ENCODE results near the gene DNM3. TPM values are rescaled to one million over a fixed set of nuclear protein-coding genes. Genes with fewer than 3 reads are reported as not detected.

The DNM3 gene
- total RNA-seq, 2 experiments from 2014 or later: 1.6 to 1.8 TPM

- Histone ChIP-seq H3K4me1 (ENCODE audit: insufficient read depth, low read length) (no peaks in the 10 kb centered on the region), H3K4me3 (ENCODE audit: low read length) (no peak overlapping the region), H3K27ac (ENCODE audit: low read depth in 1 of 2, low read length in 2 of 2) (no peak overlapping the region), H3K36me3 (ENCODE audit: insufficient read depth, low read length) (no peaks in the 10 kb centered on the region), H3K9me3 (ENCODE audit: control insufficient read depth in 1 of 2, insufficient read depth in 1 of 2, low read length in 2 of 2) (peaks cover 5 to 16% of the 10 kb centered on the region in 2 experiments), H3K27me3 (ENCODE audit: control insufficient read depth in 1 of 2, insufficient read depth in 2 of 2, low read length in 2 of 2) (no peaks in the 10 kb centered on the region)
- DNase-seq: no peak
- CTCF ChIA-PET: no interaction called here
- no peak overlapping the region for H3K27ac Mint-ChIP-seq
- no peak for ATAC-seq (ENCODE audit: poor library complexity)
- TF ChIP-seq CTCF (IDR thresholded peaks at IDR 0.05): no peak
- peaks cover 11% of the 10 kb centered on the region for H3K9me3 Mint-ChIP-seq
- peaks cover 33% of the 10 kb centered on the region for H3K36me3 Mint-ChIP-seq (ENCODE audit: low read depth)
- no peak overlapping the region for H3K4me3 Mint-ChIP-seq
- POLR2A ChIA-PET: no interaction called here
- H3K4me1 Mint-ChIP-seq (ENCODE audit: low read depth): peaks cover 8% of the 10 kb centered on the region
- intact Hi-C loops (cut with DNase I, micrococcal nuclease): no loop called here
- no peaks in the 10 kb centered on the region for H3K27me3 Mint-ChIP-seq
Measured at GRCh38 chr1:172201572-172201971, 360.3 kb downstream of the DNM3 start.

GRCh38 chr1:172203135-172203823 is 362.0 kb downstream of the DNM3 start:
- peaks cover 8% of the 10 kb centered on the region for H3K4me1 Mint-ChIP-seq (ENCODE audit: low read depth)
- TF ChIP-seq CTCF (IDR thresholded peaks at IDR 0.05): no peak
- POLR2A ChIA-PET: no interaction called here
- intact Hi-C loops (cut with DNase I, micrococcal nuclease): no loop called here
- Histone ChIP-seq H3K4me1 (ENCODE audit: insufficient read depth, low read length) (no peaks in the 10 kb centered on the region), H3K27ac (ENCODE audit: low read depth in 1 of 2, low read length in 2 of 2) (no peak overlapping the region), H3K36me3 (ENCODE audit: insufficient read depth, low read length) (no peaks in the 10 kb centered on the region), H3K9me3 (ENCODE audit: control insufficient read depth in 1 of 2, insufficient read depth in 1 of 2, low read length in 2 of 2) (peaks cover 5 to 13% of the 10 kb centered on the region in 2 experiments), H3K4me3 (ENCODE audit: low read length) (no peak overlapping the region), H3K27me3 (ENCODE audit: control insufficient read depth in 1 of 2, insufficient read depth in 2 of 2, low read length in 2 of 2) (no peaks in the 10 kb centered on the region)
- H3K36me3 Mint-ChIP-seq (ENCODE audit: low read depth): peaks cover 21% of the 10 kb centered on the region
- H3K9me3 Mint-ChIP-seq: peaks cover 5% of the 10 kb centered on the region
- peak overlapping the region; percentile 71 for H3K27ac Mint-ChIP-seq
- no peaks in the 10 kb centered on the region for H3K27me3 Mint-ChIP-seq
- ATAC-seq (ENCODE audit: poor library complexity): no peak
- peak in 2 of 14 experiments; percentile 8 to 39 for DNase-seq
- H3K4me3 Mint-ChIP-seq: peak overlapping the region; percentile 66
- CTCF ChIA-PET: no interaction called here

- intact Hi-C loops (cut with DNase I, micrococcal nuclease): no loop called here
- TF ChIP-seq CTCF (IDR thresholded peaks at IDR 0.05): no peak
- Mint-ChIP-seq H3K27ac (no peak overlapping the region), H3K4me3 (no peak overlapping the region), H3K9me3 (no peaks in the 10 kb centered on the region), H3K36me3 (ENCODE audit: low read depth) (peaks cover 16% of the 10 kb centered on the region), H3K27me3 (no peaks in the 10 kb centered on the region), H3K4me1 (ENCODE audit: low read depth) (peaks cover 8% of the 10 kb centered on the region)
- Histone ChIP-seq H3K9me3 (ENCODE audit: control insufficient read depth in 1 of 2, insufficient read depth in 1 of 2, low read length in 2 of 2) (peaks cover 5 to 6% of the 10 kb centered on the region in 2 experiments), H3K36me3 (ENCODE audit: insufficient read depth, low read length) (no peaks in the 10 kb centered on the region), H3K4me3 (ENCODE audit: low read length) (no peak overlapping the region), H3K27me3 (ENCODE audit: control insufficient read depth in 1 of 2, insufficient read depth in 2 of 2, low read length in 2 of 2) (no peaks in the 10 kb centered on the region), H3K4me1 (ENCODE audit: insufficient read depth, low read length) (no peaks in the 10 kb centered on the region), H3K27ac (ENCODE audit: low read depth in 1 of 2, low read length in 2 of 2) (no peak overlapping the region)
- ChIA-PET POLR2A (no interaction called here), CTCF (no interaction called here)
- ATAC-seq (ENCODE audit: poor library complexity) (no peak), DNase-seq (no peak)
Measured at GRCh38 chr1:172203902-172204301, 362.6 kb downstream of the DNM3 start.

Measured in CD4-positive, alpha-beta T cell (primary cell).